Naive B cell (primary cell): ENCODE data around the gene TXNDC17. TPM values are rescaled to one million over a fixed set of nuclear protein-coding genes. Genes with fewer than 3 reads are reported as not detected.
"Not testable (repeated sequence)": the region's sequence is repeated elsewhere in the genome, so short reads cannot be mapped to it uniquely, and the experiment has no call there.

Source experiments
- ATAC-seq, 2 donors: fragments of 150-1000 bp; cut with Tn5 transposase; 2 replicates each; pipeline ENCODE4 v1.10.0; 2021; ENCODE audit warnings: low read depth in 2 of 2, mild to moderate bottlenecking in 2 of 2, moderate library complexity in 2 of 2
- DNase-seq: peaks from one replicate; pipeline ENCODE4 v3.0.0; 2022
- H3K27ac Mint-ChIP-seq, 6 donors: one replicate each; pipeline ENCODE4 v1.8.0; 2020 to 2022; ENCODE audit warnings: mild to moderate bottlenecking in 6 of 6, mixed read lengths in 6 of 6, moderate library complexity in 5 of 6, inconsistent platforms in 2 of 6
- H3K27me3 Mint-ChIP-seq, 3 donors: one replicate each; pipeline ENCODE4 v1.8.0; 2021 to 2022; ENCODE audit warnings: mixed read lengths in 3 of 3, mild to moderate bottlenecking in 1 of 3
- H3K36me3 Mint-ChIP-seq, 2 donors: one replicate each; pipeline ENCODE4 v1.8.0; 2020 to 2022; ENCODE audit warnings: mixed read lengths in 2 of 2, inconsistent platforms in 1 of 2, mild to moderate bottlenecking in 1 of 2
- H3K4me1 Mint-ChIP-seq, 3 donors: one replicate each; pipeline ENCODE4 v1.8.0; 2020 to 2022; ENCODE audit warnings: mixed read lengths in 3 of 3, inconsistent platforms in 1 of 3, mild to moderate bottlenecking in 1 of 3, moderate library complexity in 1 of 3
- H3K4me3 Mint-ChIP-seq, 8 donors: one replicate each; pipeline ENCODE4 v1.8.0; 2020 to 2022; ENCODE audit warnings: mild to moderate bottlenecking in 8 of 8, mixed read lengths in 8 of 8, moderate library complexity in 8 of 8, inconsistent platforms in 2 of 8
- H3K9me3 Mint-ChIP-seq, 7 donors: one replicate each; pipeline ENCODE4 v1.8.0; 2020 to 2022; ENCODE audit warnings: mixed read lengths in 7 of 7, mild to moderate bottlenecking in 5 of 7, inconsistent platforms in 2 of 7, moderate library complexity in 1 of 7
- polyA plus RNA-seq, 6 donors: library from polyadenylated mRNA; unstranded; fragments of 300-500 nt; fragmentation: Illumina TruSeq; gene quantifications; one replicate each; pipeline ENCODE4 v1.2.3, GENCODE V29; 2021; ENCODE audit warnings: low read depth in 6 of 6

TXNDC17 gene
- polyA plus RNA-seq, 6 donors from 2014 or later: 57.8 to 85.5 (median 64.4) TPM

GRCh38 chr17:6683730-6684459 is 43.0 kb downstream of the TXNDC17 start:
- Mint-ChIP-seq H3K9me3 (no peaks in the 10 kb centered on the region), H3K27me3 (peaks cover 23 to 46% (median 46%) of the 10 kb centered on the region in 3 donors), H3K4me1 (peaks cover 0 to 1% (median 0%) of the 10 kb centered on the region in 3 donors), H3K36me3 (peaks cover 0 to 20% of the 10 kb centered on the region in 2 donors), H3K4me3 (peak overlapping the region in 1 of 8 donors; percentile 1), H3K27ac (no peak overlapping the region)
- DNase-seq (no peak), ATAC-seq (no peak)

- DNase-seq: no peak
- H3K9me3 Mint-ChIP-seq: no peaks in the 10 kb centered on the region
- H3K27ac Mint-ChIP-seq: no peak overlapping the region
- ATAC-seq: no peak
- H3K36me3 Mint-ChIP-seq: peaks cover 0 to 20% of the 10 kb centered on the region in 2 donors
- peaks cover 21 to 45% (median 43%) of the 10 kb centered on the region in 3 donors for H3K27me3 Mint-ChIP-seq
- no peaks in the 10 kb centered on the region for H3K4me1 Mint-ChIP-seq
- H3K4me3 Mint-ChIP-seq: no peak overlapping the region
Observed at GRCh38 chr17:6684460-6684783, 43.6 kb downstream of the TXNDC17 start.

- Mint-ChIP-seq H3K9me3 (no peaks in the 10 kb centered on the region), H3K27ac (peak overlapping the region in 1 of 6 donors; percentile 32), H3K4me3 (no peak overlapping the region), H3K4me1 (no peaks in the 10 kb centered on the region), H3K27me3 (peaks cover 21 to 52% (median 47%) of the 10 kb centered on the region in 3 donors), H3K36me3 (peaks cover 0 to 20% of the 10 kb centered on the region in 2 donors)
- no peak for ATAC-seq
- DNase-seq: no peak
Observed at GRCh38 chr17:6684881-6685767, 44.3 kb downstream of the TXNDC17 start.

- no peak overlapping the region for H3K4me3 Mint-ChIP-seq
- no peaks in the 10 kb centered on the region for H3K9me3 Mint-ChIP-seq
- H3K36me3 Mint-ChIP-seq: peaks cover 0 to 20% of the 10 kb centered on the region in 2 donors
- DNase-seq: no peak
- no peak for ATAC-seq
- H3K27ac Mint-ChIP-seq: no peak overlapping the region
- H3K4me1 Mint-ChIP-seq: peaks cover 0 to 3% (median 0%) of the 10 kb centered on the region in 3 donors
- H3K27me3 Mint-ChIP-seq: peaks cover 23 to 61% (median 53%) of the 10 kb centered on the region in 3 donors
Observed at GRCh38 chr17:6686026-6686425, 45.2 kb downstream of the TXNDC17 start.

- Mint-ChIP-seq H3K36me3 (peaks cover 0 to 13% of the 10 kb centered on the region in 2 donors), H3K27me3 (peaks cover 32 to 72% (median 56%) of the 10 kb centered on the region in 3 donors), H3K4me3 (no peak overlapping the region)
Observed at GRCh38 chr17:6688944-6689343, 48.1 kb downstream of the TXNDC17 start.

GRCh38 chr17:6690641-6691040 is 49.8 kb downstream of the TXNDC17 start:
- Mint-ChIP-seq H3K9me3 (no peaks in the 10 kb centered on the region), H3K4me3 (no peak overlapping the region), H3K27ac (no peak overlapping the region), H3K27me3 (peaks cover 34 to 74% (median 52%) of the 10 kb centered on the region in 3 donors), H3K36me3 (peaks cover 0 to 6% of the 10 kb centered on the region in 2 donors), H3K4me1 (peaks cover 0 to 3% (median 0%) of the 10 kb centered on the region in 3 donors)
- no peak for ATAC-seq
- DNase-seq: no peak

More at GRCh38 chr17:6688944-6689343, 48.1 kb downstream of the TXNDC17 start:
- peaks cover 0 to 3% (median 0%) of the 10 kb centered on the region in 3 donors for H3K4me1 Mint-ChIP-seq
- no peaks in the 10 kb centered on the region for H3K9me3 Mint-ChIP-seq
- DNase-seq: no peak
- no peak overlapping the region for H3K27ac Mint-ChIP-seq
- no peak for ATAC-seq

GRCh38 chr17:6691546-6691945 is 50.7 kb downstream of the TXNDC17 start:
- Mint-ChIP-seq H3K27me3 (peaks cover 34 to 73% (median 57%) of the 10 kb centered on the region in 3 donors), H3K4me1 (peaks cover 0 to 3% (median 0%) of the 10 kb centered on the region in 3 donors), H3K4me3 (no peak overlapping the region), H3K27ac (no peak overlapping the region), H3K9me3 (no peaks in the 10 kb centered on the region), H3K36me3 (no peaks in the 10 kb centered on the region)
- ATAC-seq (no peak), DNase-seq (no peak)

GRCh38 chr17:6691958-6692357 is 51.1 kb downstream of the TXNDC17 start:
- ATAC-seq, H3K9me3 Mint-ChIP-seq, H3K36me3 Mint-ChIP-seq, H3K4me3 Mint-ChIP-seq, DNase-seq, H3K4me1 Mint-ChIP-seq: not testable (repeated sequence)
- peak overlapping the region in 1 of 6 donors; percentile 82 for H3K27ac Mint-ChIP-seq
- H3K27me3 Mint-ChIP-seq: peaks cover 32 to 72% (median 59%) of the 10 kb centered on the region in 3 donors

Other genes with a start within 250 kb of the TXNDC17 start
- not detected for gene AIPL1, start 205.9 kb upstream of the TXNDC17 start, polyA plus RNA-seq
- not detected for gene PIMREG, start 196.6 kb upstream of the TXNDC17 start, polyA plus RNA-seq
- gene PITPNM3, start 84.5 kb upstream of the TXNDC17 start, polyA plus RNA-seq: under 1 TPM in 3 of 6 donors, not detected in 3; 0.04 to 0.12 (median 0.07) TPM
- gene KIAA0753, start 349 bp upstream of the TXNDC17 start, polyA plus RNA-seq: 1 to 10 TPM; 2.8 to 5.9 (median 3.2) TPM
- 10 to 100 TPM; 25.7 to 33.8 (median 31.0) TPM for gene MED31, start 10.5 kb downstream of the TXNDC17 start, polyA plus RNA-seq
- 10 to 100 TPM in 3 of 6 donors, 1 to 10 TPM in 3; 6.6 to 16.8 (median 9.7) TPM for gene C17orf100, start 10.7 kb downstream of the TXNDC17 start, polyA plus RNA-seq
- gene SLC13A5, start 72.3 kb downstream of the TXNDC17 start, polyA plus RNA-seq: under 1 TPM in 1 of 6 donors, not detected in 5; 0.37 TPM
- 10 to 100 TPM; 18.6 to 75.1 (median 22.9) TPM for gene XAF1, start 115.0 kb downstream of the TXNDC17 start, polyA plus RNA-seq
- gene FBXO39, start 135.2 kb downstream of the TXNDC17 start, polyA plus RNA-seq: not detected
- gene TEKT1, start 190.7 kb downstream of the TXNDC17 start, polyA plus RNA-seq: not detected